GM18868 (cell line): ENCODE data around the gene DUSP3.

Experiments used
- ATAC-seq: cut with Tn5 transposase; IDR thresholded peaks from one replicate; pipeline ENCODE4 v1.9.1; 2021; ENCODE audit warnings: mild to moderate bottlenecking, moderate library complexity; ENCODE audit not compliant: unreplicated experiment

The DUSP3 gene

DNA sequence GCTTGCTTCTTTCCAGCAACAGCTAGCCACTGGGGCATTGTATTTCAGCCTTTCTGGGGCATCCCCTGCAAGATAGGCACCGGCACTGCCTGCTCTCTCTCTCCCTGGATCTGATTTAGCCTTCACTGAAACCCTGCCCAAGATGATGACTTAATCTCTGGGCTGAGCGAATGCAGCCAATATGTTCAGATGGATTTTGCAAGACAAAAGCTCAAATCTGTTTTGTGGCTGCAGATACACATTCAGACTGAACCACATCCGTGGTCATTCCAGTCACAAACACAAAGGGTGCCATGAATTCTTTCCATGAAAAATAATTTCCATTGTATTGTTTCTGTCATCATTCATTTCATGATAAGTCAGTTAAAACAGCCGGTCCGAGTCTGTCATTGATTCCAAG, 44.4 kb downstream of the DUSP3 start:
- ATAC-seq: no peak

DNA sequence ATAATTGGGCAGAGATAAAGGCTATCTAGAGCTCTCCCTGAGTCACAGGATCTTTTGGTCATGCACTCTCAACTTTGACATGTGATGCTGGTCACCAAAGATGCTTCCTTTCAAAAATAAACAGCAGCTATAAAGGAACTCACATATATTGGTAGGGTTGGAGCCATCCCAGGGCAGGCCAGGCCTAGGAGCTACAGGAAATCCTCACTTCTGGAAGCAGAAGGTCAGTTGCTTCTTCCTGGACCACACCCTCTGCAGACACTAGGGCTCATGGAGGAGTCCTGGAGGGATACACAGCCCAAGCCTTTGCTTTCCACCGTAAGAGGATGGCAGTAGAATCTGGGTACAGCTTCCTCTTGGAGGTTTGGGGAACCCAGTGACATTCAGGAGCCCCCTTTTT, 44.8 kb downstream of the DUSP3 start:
- no peak for ATAC-seq

DNA sequence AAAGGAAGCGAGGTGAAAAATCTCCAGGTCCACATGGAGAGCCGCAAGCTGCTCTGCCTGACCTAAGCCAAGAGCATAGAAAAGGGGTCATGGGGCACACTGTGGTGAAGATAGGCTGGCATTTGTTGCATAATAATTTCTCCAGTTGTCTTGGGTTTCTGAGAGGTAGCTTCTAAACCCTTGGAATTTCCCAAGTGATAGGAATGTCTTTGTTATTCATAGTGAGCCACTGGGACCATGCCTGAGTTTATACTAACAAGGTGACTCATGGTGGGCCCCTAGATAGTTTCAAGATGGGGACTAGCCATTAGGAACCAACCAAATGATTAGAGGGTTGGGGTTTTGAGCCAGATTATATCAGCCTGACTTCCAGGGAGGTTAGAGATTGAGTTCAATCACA, 45.8 kb downstream of the DUSP3 start:
- no peak for ATAC-seq

- no peak for ATAC-seq
Measured at GRCh38 chr17:43728081-43728480, 50.7 kb downstream of the DUSP3 start.

DNA sequence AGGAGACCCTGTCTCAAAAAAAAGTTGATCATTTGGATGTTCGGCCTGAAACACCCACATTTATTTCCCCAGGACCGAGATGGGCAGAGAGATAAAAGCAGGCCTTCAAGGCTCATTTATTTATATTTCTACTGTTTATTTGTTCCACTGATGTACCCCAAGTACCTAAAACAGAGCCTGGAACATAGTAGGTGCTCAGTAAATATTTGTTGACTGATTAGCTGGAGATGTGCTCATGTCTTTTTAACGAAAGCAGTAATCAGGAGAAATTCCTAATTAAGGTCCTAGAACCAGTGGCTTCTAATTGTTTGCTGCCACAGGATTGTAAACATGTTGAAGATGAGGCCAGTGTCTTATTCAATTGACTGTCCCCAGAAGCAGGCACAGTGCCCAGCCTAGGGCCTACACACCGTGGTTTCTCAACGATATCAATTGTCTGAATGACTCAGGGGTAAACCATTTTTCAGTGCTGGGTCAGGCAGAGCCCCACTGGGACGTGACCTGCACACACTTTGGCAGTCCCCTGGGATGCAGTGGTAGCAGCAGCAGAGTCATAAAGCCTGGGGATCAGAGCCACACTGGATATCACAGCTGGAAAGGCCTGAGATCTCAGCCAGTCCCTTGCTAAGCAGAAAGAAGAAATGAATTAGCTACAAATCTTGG, 54.9 kb downstream of the DUSP3 start:
- no peak for ATAC-seq

GRCh38 chr17:43722870-43723665, 55.7 kb downstream of the DUSP3 start:
- no peak for ATAC-seq

- no peak for ATAC-seq
Measured at GRCh38 chr17:43722269-43722619, 56.5 kb downstream of the DUSP3 start.

- no peak for ATAC-seq
Measured at GRCh38 chr17:43721537-43722268, 57.1 kb downstream of the DUSP3 start.

GRCh38 chr17:43720311-43721060, 58.3 kb downstream of the DUSP3 start:
- ATAC-seq: peak; percentile 73

DNA sequence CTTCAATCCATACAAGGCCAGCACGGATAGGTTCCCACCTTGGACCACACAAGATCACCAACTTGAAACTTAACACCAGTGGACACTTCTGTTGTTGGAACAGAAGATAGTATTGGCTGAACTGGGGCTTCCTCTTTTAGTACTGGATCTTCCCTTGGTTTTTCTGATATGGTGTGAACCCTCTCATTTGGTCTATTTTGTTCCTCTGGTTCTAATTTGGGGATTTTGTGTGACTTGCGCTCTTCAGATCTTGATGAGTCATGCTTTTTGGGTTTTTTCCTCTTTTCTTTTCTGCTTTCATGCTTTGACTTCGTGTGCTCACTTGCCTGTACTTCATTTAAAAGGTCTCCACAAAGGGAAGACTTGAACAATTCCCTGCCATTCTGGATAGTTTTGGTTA, 59.2 kb downstream of the DUSP3 start:
- no peak for ATAC-seq

DNA sequence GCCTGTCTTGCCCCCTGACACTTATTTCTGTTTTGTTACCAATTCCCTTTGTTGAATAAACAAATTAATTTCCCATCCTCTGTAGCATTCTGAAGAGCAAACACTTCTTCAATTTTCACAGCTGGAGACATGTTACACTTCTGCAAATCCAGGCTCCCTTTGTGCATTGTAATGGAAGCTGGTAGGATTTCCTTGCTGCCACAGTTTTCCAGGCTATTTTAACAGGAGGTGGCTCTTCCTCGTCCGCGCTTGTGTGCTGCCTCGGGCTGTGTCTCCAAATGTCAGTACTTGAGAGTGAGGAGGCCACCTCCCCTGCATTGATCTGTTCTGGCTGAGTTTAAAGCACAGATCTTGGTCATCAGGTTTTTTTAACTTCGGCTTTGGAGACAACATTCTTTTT, 60.2 kb downstream of the DUSP3 start:
- ATAC-seq: no peak

- ATAC-seq: no peak
Measured at GRCh38 chr17:43717913-43718312, 60.9 kb downstream of the DUSP3 start.
